Mucosa of gallbladder (tissue), 1 donor: ENCODE measurements around the gene STXBP6. TPM values are rescaled to one million over a fixed set of nuclear protein-coding genes. Genes with fewer than 3 reads are reported as not detected.
"Not testable (repeated sequence)": the region's sequence is repeated elsewhere in the genome, so short reads cannot be mapped to it uniquely, and the experiment has no call there.

Source experiments
- DNase-seq: peaks from one replicate; pipeline ENCODE4 v3.0.0-alpha.2; 2020; ENCODE audit warnings: low spot score
- total RNA-seq: library from RNA; stranded (reverse); gene quantifications from one replicate; pipeline ENCODE4 v1.2.1, GENCODE V29; 2021
- donor health status: DM: no; HTN: no; CAD: no.

Gene STXBP6
- total RNA-seq, 1 donor from 2014 or later = 31.1 TPM

DNA sequence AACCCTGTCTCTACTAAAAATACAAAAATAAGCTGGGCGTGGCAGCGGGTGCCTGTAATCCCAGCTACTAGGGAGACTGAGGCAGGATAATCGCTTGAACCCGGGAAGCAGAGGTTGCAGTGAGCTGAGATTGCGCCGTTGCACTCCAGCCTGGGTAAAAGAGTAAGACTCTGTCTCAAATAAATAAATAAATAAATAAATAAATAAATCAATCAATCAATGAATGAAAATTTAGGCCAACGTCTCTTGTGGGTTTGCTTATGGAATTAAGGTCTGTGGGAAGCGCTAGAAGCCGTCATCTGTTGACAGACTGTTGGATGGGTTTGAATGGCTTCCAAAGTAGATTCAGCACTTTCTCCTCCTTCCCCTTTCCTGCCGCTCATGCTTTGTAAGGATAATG lies 246.5 kb downstream of the STXBP6 start:
- not testable (repeated sequence) for DNase-seq

DNA sequence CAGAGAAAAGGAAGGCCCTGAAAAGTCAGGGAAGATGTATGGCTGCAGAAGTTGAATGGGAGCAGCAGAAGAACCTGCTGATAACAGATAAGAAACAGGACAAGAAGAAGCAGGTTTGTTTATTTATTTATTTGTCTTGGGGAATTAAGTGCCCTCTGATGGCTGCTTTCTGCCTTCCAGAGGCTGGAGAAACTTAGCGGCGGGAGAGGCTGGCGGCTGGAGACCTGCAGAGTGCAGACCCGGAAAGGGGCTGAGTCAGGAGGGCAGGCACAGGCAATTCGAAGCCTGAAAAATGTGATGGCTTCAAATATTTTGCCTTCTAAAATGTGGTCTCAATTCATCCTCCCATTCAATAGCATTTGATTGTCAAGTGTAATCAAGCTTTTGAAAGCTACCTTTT lies 247.7 kb downstream of the STXBP6 start:
- DNase-seq = no peak

DNA sequence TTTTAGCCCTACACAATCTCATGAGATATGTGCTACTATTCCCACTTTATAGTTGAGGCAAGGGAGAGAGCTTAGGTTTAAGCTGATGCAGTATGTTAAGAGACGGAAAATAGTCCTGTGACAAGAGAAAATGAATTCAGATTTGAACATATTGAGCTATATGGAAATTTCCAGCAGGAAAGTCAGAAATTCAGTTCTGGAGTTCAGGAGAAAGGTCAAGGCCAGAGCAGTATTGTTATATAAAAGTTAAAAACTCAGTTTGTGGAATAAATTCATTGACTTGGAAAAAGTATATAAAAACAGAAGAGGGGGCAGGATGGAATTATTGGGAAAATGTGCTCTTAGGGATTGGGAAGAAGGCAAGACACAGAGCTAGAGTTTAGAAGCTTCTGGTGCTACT lies 248.9 kb downstream of the STXBP6 start:
- no peak for DNase-seq

DNA sequence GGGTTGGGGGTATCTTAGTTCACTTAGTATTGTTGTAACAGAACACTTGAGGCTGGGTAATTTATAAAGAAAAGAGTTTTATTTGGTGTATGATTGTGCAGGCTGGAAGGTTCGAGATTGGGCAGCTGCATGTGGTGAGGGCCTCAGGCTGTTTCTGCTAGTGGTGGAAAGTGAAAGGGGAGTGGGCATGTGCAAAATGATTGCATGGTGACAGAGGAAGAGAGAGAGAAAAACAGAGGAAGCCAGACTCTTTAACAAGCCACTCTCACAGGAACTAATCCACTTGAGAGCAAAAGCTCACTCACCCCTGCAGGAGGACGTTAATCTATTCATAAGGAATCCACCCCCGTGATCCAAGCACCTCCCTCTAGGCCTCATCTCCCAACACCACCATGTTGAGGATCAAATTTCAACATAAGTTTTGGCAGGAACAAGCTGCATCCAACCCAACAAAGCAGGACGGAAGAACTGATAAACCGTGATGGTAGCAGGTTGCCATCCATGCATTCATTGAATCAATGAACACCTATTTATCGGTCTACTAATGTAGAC lies 251.0 kb downstream of the STXBP6 start:
- DNase-seq = no peak

DNA sequence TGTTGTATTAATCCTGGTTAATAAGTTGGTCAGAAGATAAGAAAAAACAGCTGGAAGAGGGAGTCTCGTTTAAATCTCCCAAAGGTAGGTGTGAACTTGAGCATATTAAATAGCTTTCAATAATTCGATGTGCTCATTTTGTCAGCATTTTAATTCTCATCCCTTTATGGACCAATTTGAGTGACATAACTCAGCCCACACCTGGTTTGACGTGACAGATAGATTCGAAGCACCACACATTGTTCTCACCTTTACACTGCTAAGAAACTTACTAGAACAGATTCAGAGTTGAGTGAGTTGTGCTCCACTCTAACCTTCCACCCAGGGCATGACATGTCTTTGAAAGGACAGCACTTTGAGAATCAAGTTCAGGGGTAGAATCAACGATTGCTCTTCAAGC lies 254.5 kb downstream of the STXBP6 start:
- no peak for DNase-seq

DNA sequence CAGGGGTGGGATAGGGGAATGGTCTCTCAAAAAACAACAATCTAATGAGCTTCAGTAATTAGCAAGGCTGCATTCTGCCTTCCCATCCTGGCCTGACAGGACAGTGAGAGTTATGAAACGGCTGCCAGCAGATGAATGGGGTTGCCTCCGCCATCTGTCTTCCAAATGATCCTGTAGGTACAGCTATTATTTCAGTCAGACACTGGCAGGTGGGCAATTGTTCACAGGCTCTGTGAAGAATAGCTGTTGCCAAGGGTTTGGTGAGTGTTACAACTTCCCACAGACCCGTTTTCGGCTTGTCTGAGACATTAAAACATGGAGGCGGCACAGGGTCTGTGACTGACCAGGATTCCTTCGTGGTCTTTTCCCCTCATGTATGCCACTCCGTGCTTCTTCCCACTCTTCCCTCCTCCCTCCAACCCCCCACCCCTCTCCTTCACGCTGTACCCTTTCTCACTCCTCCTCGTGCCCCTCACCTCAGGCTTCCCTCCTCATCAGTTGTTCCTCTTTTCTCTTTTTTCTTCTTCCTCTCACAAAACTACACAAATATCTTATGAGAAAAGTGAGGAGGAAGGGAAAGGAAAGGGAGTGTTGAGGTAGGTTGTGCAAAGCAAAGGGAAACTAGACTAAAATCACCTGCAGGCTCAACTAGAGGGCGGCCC lies 255.2 kb downstream of the STXBP6 start:
- no peak for DNase-seq

DNA sequence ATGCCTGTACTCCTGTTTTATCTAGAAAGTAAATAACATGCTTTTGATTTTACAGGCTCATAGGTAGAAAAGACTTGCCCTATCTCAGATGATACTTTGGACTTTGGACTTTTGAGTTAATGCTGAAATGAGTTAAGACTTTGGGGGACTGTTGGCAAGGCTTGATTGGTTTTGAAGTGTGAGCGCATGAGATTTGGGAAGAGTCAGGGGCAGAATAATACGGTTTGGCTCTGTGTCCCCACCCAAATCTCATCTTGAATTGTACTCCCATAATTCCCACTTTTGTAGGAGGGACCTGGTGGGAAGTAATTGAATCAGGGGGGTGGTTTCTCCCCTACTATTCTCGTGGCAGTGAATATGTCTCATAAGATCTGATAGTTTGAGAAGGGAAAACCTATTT lies 259.8 kb downstream of the STXBP6 start:
- no peak for DNase-seq

DNA sequence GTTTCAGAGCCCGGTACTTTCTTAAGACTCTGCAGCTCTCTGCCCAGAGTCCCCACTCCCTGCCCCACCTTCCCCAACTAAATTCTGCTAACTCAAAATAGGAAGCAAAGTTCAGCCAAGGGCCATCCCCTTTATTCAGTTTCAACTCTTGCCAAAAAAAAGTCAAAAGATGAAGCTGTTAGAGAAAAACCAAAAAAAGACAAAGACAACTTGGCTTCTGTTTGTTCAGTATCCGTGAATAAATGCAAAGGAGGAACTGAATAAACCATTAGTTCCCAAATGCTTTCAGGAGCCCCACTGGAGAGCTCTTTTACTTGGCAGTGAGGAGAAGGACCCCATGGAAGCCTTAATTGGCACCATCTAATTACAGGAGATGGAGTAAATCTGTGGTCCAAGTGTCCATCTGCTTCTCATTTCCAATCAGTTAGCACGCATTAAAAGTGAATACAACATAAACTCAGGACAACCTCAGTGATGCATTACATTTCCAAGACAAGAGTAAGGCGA lies 260.5 kb downstream of the STXBP6 start:
- DNase-seq = no peak

DNA sequence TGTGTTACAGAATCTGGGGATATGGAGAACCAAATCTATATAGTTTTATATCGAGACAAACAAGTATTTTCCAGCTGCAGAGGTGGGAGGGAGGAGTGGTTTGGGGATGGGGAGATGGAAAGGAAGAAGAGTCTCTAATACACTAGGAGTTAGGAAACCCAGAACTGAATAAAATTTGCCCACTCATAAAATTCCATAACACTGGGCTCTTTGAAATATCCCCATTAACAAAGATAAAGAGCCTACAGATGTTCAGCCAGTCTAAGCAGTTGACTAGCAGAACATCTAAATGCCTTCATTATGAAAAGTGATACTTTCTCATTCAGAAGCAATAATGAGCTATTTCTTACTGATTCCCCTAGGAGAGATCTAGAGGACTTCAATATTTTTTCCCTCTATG lies 264.2 kb downstream of the STXBP6 start:
- DNase-seq = no peak

DNA sequence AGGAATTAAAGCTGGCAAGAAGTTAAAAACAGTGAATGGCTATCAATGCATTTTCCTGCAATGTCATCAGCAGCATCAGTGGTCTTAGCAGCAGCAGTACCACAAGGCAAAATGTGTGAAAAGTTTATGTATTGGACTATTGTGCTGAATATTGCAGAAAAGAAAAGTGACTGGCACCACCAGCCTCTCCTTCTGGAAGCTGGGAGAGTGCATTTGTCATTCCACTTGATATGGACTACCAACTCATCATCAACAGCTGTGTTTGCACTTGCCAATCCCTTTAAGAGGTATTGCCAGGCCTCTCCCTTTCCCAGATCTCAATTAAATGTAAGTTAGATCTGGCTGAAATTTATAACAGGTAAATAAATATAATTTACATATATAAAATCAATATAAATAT lies 265.0 kb downstream of the STXBP6 start:
- DNase-seq = no peak

DNA sequence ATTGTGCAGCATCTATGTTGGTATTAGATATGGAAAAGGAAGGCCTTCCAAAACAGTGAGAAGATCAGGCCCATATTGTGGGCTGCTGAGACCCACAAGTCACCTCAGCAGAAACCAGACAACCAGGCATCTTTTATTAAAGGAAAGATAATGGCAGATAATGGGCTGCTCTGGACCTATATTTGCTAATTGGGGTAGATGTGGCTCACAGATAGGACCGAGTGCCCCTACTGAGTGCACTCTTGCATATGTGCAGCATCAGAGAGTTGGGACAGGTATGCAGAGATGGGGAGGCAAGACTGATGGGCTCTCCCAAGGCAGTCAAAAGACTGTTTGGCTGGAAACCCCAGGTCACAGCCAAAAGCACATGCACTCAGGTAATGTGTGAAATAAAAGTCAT lies 266.2 kb downstream of the STXBP6 start:
- DNase-seq = no peak

DNA sequence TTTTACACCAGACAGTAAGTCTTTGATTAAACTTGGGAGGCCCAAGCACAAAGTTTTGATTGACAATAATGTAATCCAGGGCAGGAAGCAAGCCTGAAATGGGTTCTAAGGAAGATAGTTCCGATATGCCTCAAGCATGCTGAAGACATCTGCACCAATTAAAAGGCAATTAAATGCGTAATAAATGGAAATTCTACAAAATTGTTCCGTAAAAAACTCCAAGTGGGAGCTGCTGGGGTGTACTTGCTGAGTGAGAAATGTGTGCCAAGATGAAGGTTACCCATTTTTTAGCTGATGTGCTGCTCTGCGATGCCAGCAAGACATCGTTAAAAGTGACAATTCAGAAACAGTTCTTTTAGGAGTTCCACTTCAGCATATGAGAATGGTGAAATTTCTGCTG lies 269.7 kb downstream of the STXBP6 start:
- DNase-seq = no peak

DNA sequence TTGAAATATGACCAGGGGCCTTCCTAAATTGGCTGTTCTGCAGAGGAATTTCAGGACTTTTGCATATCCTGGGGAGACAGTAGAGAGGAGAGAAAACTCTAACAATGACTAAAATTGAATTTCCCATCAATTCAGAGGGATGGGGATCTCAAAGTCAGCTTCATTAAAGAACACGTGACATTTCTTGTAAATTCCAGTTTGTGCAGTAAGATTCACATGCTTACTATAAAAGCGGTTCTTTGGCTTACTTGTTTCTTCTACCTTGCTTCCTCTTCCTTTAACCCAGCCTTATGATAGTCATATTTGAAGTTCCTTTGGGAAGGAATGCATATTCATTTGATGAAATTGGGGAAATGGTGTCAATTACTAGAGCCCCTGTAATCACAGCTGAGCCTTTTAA lies 272.3 kb downstream of the STXBP6 start:
- no peak for DNase-seq

DNA sequence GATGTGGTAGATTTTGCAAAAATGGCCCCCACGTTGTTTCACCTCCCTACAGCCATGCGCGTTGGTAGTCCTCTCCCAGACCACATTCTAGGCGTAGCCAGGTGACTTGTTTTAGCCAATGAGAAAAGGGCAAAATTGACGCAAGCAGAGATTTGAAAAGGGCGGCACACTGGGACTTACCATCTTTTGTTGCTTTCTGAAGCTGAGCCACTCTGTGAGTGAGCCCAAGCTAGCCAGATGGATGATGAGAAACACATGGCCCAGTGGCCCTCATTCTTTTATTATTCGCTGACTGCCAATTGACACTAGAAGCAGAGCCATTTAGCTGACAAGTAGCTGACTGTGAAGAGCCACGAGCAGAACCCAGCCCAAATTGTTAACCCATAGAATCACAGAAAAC lies 274.0 kb downstream of the STXBP6 start:
- no peak for DNase-seq

DNA sequence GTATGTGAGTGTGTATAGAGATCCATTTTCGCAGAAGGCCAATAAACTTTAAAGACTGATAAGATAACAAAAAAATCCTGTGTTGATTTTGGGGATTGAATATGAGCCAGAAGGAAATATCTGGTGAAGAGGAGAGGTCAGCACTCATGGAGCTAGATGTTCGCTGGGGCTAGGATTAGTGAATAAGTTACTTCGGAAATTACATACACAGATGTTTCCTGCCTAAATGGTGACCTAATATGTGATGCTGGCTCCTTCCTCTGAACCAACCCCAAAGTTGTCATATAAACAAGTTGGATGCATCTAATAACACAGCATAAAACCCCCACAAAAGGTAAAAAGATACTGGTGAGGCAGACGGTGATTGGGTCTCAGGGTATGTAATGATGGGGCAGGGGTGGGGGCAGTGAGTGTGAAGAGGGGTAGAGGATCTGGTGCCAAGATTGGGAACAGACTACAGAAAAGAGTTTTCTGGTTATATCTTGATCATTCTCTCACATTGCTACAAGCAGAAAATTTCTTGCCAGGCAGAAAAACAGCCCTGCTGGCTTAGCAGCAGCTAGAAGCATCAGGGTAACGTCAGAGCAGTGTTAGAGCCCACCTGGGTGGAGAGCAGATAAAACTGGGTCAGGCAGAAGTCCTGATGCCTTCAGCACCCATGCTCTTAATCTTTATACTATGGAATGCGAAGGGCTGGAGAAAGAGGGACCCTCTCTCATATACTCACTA lies 275.6 kb downstream of the STXBP6 start:
- no peak for DNase-seq

DNA sequence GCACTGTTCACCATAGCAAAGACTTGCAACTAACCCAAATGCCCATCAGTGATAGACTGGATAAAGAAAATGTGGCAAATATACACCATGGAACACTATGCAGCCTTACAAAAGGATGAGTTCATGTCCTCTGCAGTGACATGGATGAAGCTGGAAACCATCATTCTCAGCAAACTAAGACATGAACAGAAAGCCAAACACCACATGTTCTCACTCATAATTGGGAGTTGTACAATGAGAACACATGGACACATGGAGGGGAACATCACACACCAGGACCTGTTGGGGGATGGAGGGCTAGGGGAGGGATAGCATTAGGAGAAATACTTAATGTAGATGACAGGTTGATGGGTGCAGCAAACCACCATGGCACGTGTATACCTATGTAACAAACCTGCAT lies 276.4 kb downstream of the STXBP6 start:
- DNase-seq = not testable (repeated sequence)

DNA sequence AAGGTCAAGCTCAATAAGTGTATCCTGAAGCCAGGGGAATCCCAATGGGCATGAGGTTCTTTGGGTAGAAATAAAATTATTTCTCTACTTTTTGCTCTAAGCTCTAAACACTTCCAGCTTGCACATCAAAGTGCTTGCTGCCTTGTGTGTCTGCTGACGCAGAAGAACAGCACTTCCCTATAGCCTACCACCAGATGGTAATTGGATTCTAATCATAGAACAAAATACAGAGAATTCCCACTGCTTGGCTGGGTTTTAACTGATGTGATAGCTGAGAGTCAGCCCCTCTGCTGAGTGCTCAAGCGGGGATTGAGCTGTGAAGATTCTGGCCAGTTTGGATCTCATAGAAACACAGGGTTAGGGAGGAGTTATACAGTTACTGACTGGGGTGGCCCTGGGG lies 283.5 kb downstream of the STXBP6 start:
- no peak for DNase-seq

DNA sequence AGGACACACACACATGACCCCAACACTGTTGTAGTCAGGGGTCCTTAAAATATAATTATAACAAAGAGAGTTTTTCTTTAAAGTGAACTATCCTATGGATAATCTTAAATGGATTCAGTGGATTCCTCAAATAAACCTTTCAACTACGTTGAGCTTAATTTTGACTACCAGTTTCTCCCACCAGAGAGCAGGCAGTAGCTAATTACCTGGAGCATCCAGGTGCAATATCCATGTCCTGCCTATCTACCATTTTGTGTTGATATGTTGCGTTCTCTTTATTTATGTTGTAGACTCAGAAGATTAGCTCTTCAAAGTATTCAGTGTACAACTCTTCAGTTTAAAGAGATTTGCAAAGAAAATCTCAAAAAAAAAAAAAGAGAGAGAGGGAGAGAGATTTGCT lies 288.8 kb downstream of the STXBP6 start:
- no peak for DNase-seq
